IMR-90 (cell line): ENCODE results near the gene OAS3. TPM values are rescaled to one million over a fixed set of nuclear protein-coding genes. Genes with fewer than 3 reads are reported as not detected.
A peak's percentile ranks its signal among the peaks of the same experiment; 100 is the strongest.

ENCODE experiments used
- ATAC-seq: fragments of 200-7000 bp; cut with Tn5 transposase; 2 replicates; pipeline ENCODE4 v1.9.1; 2020; ENCODE audit warnings: low read depth, mild to moderate bottlenecking, moderate library complexity
- BruUV-seq: library from RNA; stranded (reverse); fragments of 400-500 nt; replicated peaks from 2 replicates; lab custom pipeline; 2021; lab: Mats Ljungman, UMichigan
- CTCF ChIA-PET: fragments of 300-600 bp; formaldehyde crosslinking; extraction: SDS; loops from one replicate; lab custom pipeline; 2021; ENCODE audit warnings: antibody characterized with exemption; lab: Yijun Ruan, JAX
- POLR2A ChIA-PET: fragments of 300-600 bp; sonication (Branson Sonifier 250); formaldehyde crosslinking; loops from one replicate; lab custom pipeline; 2022; ENCODE audit warnings: antibody characterized with exemption; ENCODE audit not compliant: unreplicated experiment; lab: Charles Lee
- DNase-seq: peaks from one replicate; pipeline ENCODE4 v3.0.0; 2013
- H2AFZ ChIP-seq: replicated peaks from 2 replicates; pipeline ENCODE3; 2013; ENCODE audit warnings: low read length, mild to moderate bottlenecking; ENCODE audit not compliant: poor library complexity
- H2AK5ac ChIP-seq: 2 replicates; pipeline ENCODE4 v1.6.1; 2013; ENCODE audit warnings: low read depth, low read length, inconsistent platforms
- H2AK9ac ChIP-seq: replicated peaks from 2 replicates; pipeline ENCODE3; 2013; ENCODE audit warnings: mild to moderate bottlenecking, low read depth, low read length, moderate library complexity; ENCODE audit not compliant: poor library complexity
- H2BK120ac ChIP-seq: 2 replicates; pipeline ENCODE4 v1.6.1; 2013; ENCODE audit warnings: low read depth, low read length, inconsistent platforms
- H2BK15ac ChIP-seq: 3 replicates; pipeline ENCODE4 v1.6.1; 2013; ENCODE audit warnings: low read depth, low read length, inconsistent platforms
- H2BK20ac ChIP-seq: 2 replicates; pipeline ENCODE4 v1.6.1; 2013; ENCODE audit warnings: low read depth, mild to moderate bottlenecking, inconsistent platforms, low read length, moderate library complexity
- H2BK5ac ChIP-seq: 2 replicates; pipeline ENCODE4 v1.6.1; 2013; ENCODE audit warnings: mild to moderate bottlenecking, low read depth, low read length, inconsistent platforms; ENCODE audit not compliant: poor library complexity, severe bottlenecking
- H3K14ac ChIP-seq: replicated peaks from 2 replicates; pipeline ENCODE4 v1.6.1; 2013; ENCODE audit warnings: low read depth, low read length, inconsistent platforms
- H3K18ac ChIP-seq: 2 replicates; pipeline ENCODE4 v1.6.1; 2013; ENCODE audit warnings: low read depth, low read length, control low read depth
- H3K23ac ChIP-seq: 2 replicates; pipeline ENCODE4 v1.6.1; 2013; ENCODE audit warnings: low read depth, low read length, inconsistent platforms
- H3K27ac ChIP-seq: 2 replicates; pipeline ENCODE4 v1.5.1; 2013; ENCODE audit warnings: mild to moderate bottlenecking, control low read depth, low read length; ENCODE audit not compliant: insufficient read depth
- H3K27me3 ChIP-seq: 2 replicates; pipeline ENCODE4 v1.6.1; 2013; ENCODE audit warnings: low read length; ENCODE audit not compliant: control insufficient read depth, insufficient read depth
- H3K36me3 ChIP-seq: 2 replicates; pipeline ENCODE4 v1.6.1; 2013; ENCODE audit warnings: low read length, mixed read lengths; ENCODE audit not compliant: control insufficient read depth, insufficient read depth
- H3K4ac ChIP-seq: 2 replicates; pipeline ENCODE4 v1.6.1; 2013; ENCODE audit warnings: low read depth, low read length, inconsistent platforms
- H3K4me1 ChIP-seq: 2 replicates; pipeline ENCODE4 v1.6.1; 2013; ENCODE audit warnings: low read length, mixed read lengths; ENCODE audit not compliant: control insufficient read depth, insufficient read depth
- H3K4me2 ChIP-seq: 2 replicates; pipeline ENCODE4 v1.6.1; 2013; ENCODE audit warnings: low read depth, mild to moderate bottlenecking, control low read depth, low read length, moderate library complexity
- H3K4me3 ChIP-seq: 2 replicates; pipeline ENCODE4 v1.5.1; 2013; ENCODE audit warnings: low read depth, mild to moderate bottlenecking, control low read depth, low read length, moderate library complexity; ENCODE audit not compliant: insufficient read depth
- H3K56ac ChIP-seq: 2 replicates; pipeline ENCODE4 v1.6.1; 2013; ENCODE audit warnings: low read length, inconsistent platforms; ENCODE audit not compliant: insufficient read depth; ENCODE audit errors: extremely low read depth
- H3K79me1 ChIP-seq, 2 experiments: 2 replicates each; pipeline ENCODE4 v1.6.1; 2013; ENCODE audit warnings: low read length in 2 of 2, inconsistent platforms in 1 of 2, low read depth in 1 of 2
- H3K9ac ChIP-seq: 2 replicates; pipeline ENCODE4 v1.6.1; 2013; ENCODE audit warnings: low read depth, low read length, control low read depth
- H3K9me1 ChIP-seq: 2 replicates; pipeline ENCODE4 v1.6.1; 2013; ENCODE audit warnings: low read length, inconsistent platforms; ENCODE audit not compliant: insufficient read depth
- H3K9me3 ChIP-seq: 2 replicates; pipeline ENCODE4 v1.6.1; 2013; ENCODE audit warnings: low read length; ENCODE audit not compliant: control insufficient read depth, insufficient read depth
- H4K20me1 ChIP-seq: 2 replicates; pipeline ENCODE4 v1.6.1; 2013; ENCODE audit warnings: low read length, inconsistent platforms; ENCODE audit not compliant: insufficient read depth
- H4K5ac ChIP-seq: 2 replicates; pipeline ENCODE4 v1.6.1; 2013; ENCODE audit warnings: mild to moderate bottlenecking, low read depth, low read length, control low read depth
- H4K8ac ChIP-seq, 2 experiments: 2 replicates each; pipeline ENCODE4 v1.6.1; 2013; ENCODE audit warnings: low read depth in 2 of 2, low read length in 2 of 2, control low read depth in 1 of 2, inconsistent platforms in 1 of 2
- H4K91ac ChIP-seq: 2 replicates; pipeline ENCODE4 v1.6.1; 2013; ENCODE audit warnings: low read depth, low read length, inconsistent platforms; ENCODE audit not compliant: insufficient read depth
- BHLHE40 ChIP-seq: fragments of 150-350 bp; IDR thresholded peaks from 2 replicates; pipeline ENCODE4 v1.6.1; 2016; ENCODE audit warnings: mild to moderate bottlenecking, low read depth, low read length
- FOS ChIP-seq: fragments of 150-350 bp; IDR thresholded peaks from 2 replicates; pipeline ENCODE4 v1.6.1; 2016; ENCODE audit warnings: low read depth, low read length
- MAFK ChIP-seq: IDR thresholded peaks from 2 replicates; pipeline ENCODE4 v1.6.1; 2012; ENCODE audit warnings: low read depth, low read length, improper control_type of control experiment
- RFX5 ChIP-seq: IDR thresholded peaks from 2 replicates; pipeline ENCODE4 v1.8.0; 2012; ENCODE audit warnings: low read depth, mild to moderate bottlenecking, low read length, moderate library complexity
- WGBS, 2 experiments: methylation state at CpG; one replicate each; pipeline versions ENCODE4 v1.1.5 to v1.1.7; 2013; ENCODE audit warnings: missing lambda C conversion rate in 2 of 2; ENCODE audit not compliant: insufficient read length in 1 of 2; ENCODE audit errors: extremely low coverage in 2 of 2; 5-methylcytosine and 5-hydroxymethylcytosine counted together
- dilution Hi-C: fragments of 300-500 bp; cut with HindIII; formaldehyde crosslinking; loops from one replicate; pipeline ENCODE4 v1.14.3; 2018; ENCODE audit warnings: low sequenced_read_pairs; ENCODE audit not compliant: unreplicated experiment
- in situ Hi-C: fragments of 300-500 bp; cut with MboI; formaldehyde crosslinking; loops from 3 replicates; pipeline ENCODE4 v1.14.3; 2019; ENCODE audit warnings: low sequenced_read_pairs, inconsistent platforms, mixed read lengths
- intact Hi-C: fragments of 100-400 bp; cut with micrococcal nuclease; formaldehyde crosslinking; loops from 2 replicates; pipeline ENCODE4 v1.10.0; 2022
- polyA plus RNA-seq, 3 experiments: library from polyadenylated mRNA; depleted of rRNA; stranded (reverse); fragments of >200 nt; gene quantifications; 2 replicates each; pipeline ENCODE4 v1.2.3, GENCODE V29; 2012; ENCODE audit warnings: low replicate concordance in 1 of 3
- total RNA-seq: library from RNA; depleted of rRNA; stranded (reverse); fragments of >200 nt; gene quantifications from 2 replicates; pipeline ENCODE4 v1.2.3, GENCODE V29; 2012

OAS3 gene
- total and polyA plus RNA-seq, 2 of the 4 experiments (the other 2 are of a cell fraction) = 4.1 to 7.8 TPM

DNA sequence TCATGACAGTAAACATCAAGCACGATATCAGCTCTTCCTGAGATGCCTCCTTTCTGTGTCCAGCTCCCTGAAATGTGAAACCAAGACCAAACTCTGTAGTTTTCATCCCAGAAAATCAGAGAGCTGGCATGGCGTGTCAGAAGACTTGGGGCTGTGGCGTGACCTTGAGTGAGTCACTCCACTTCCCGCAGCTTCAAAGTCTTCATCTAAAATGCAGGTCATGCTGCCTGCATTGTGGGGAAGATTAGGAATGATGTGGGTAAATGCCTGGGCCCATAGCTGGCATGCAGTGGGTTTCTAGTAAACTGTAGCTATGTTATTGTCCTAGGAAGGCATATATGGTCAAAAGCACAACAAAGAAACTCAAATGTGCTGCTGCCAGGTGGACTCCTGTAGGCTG is 68.9 kb downstream of the OAS3 start:
- no peaks in the 10 kb centered on the region; the same call in 1 of the 2 replicates for H3K27me3 ChIP-seq
- WGBS, 2 experiments = 70% methylated on average over 2 of the region's 4 CpGs; no CpG with 5 or more reads in 1 of the 2 experiments
- H3K27ac ChIP-seq = no peak overlapping the region
- no peak for TF ChIP-seq RFX5
- TF ChIP-seq MAFK = no peak
- TF ChIP-seq FOS = no peak
- TF ChIP-seq BHLHE40 = no peak
- H2AK9ac ChIP-seq = peak overlapping the region; percentile 26
- dilution Hi-C loops (no loop called here), in situ Hi-C loops (no loop called here), intact Hi-C loops (no loop called here)
- H3K9me3 ChIP-seq = no peaks in the 10 kb centered on the region
- no peak overlapping the region for H3K23ac ChIP-seq
- H3K4me3 ChIP-seq = no peak overlapping the region
- no peak overlapping the region for H2AK5ac ChIP-seq
- H2BK5ac ChIP-seq = no peak overlapping the region
- no peak overlapping the region for H2BK20ac ChIP-seq
- no TSS peak for BruUV-seq
- no peak overlapping the region for H4K8ac ChIP-seq
- H4K20me1 ChIP-seq = no peaks in the 10 kb centered on the region
- no peak overlapping the region for H4K91ac ChIP-seq
- no peaks in the 10 kb centered on the region for H3K36me3 ChIP-seq
- H3K4me2 ChIP-seq = no peak overlapping the region
- H3K4me1 ChIP-seq = no peaks in the 10 kb centered on the region
- no peak overlapping the region for H3K56ac ChIP-seq
- H3K79me1 ChIP-seq = no peaks in the 10 kb centered on the region
- no peak overlapping the region for H3K4ac ChIP-seq
- no peak overlapping the region for H2BK120ac ChIP-seq
- no peak for ATAC-seq
- no peak overlapping the region for H2AFZ ChIP-seq
- peak; percentile 18 for DNase-seq
- ChIA-PET POLR2A (no interaction called here), CTCF (interaction anchor here (1.2 kb wide), 1 partner anchor 14 kb away, joined by 3 read pairs; no protein-coding TSS in a partner anchor)
- no peak overlapping the region for H3K14ac ChIP-seq
- H3K18ac ChIP-seq = no peak overlapping the region
- no peaks in the 10 kb centered on the region for H3K9me1 ChIP-seq
- H3K9ac ChIP-seq = no peak overlapping the region
- no peak overlapping the region for H2BK15ac ChIP-seq
- no peak overlapping the region for H4K5ac ChIP-seq
